ENCODE results near the gene TEF. TPM values are rescaled to one million over a fixed set of nuclear protein-coding genes. Genes with fewer than 3 reads are reported as not detected.
"Not testable (repeated sequence)": the region's sequence is repeated elsewhere in the genome, so short reads cannot be mapped to it uniquely, and the experiment has no call there.

Gene TEF
- polyA plus RNA-seq, 1 donor, result 5.6 TPM

GRCh38 chr22:41417622-41418390 is 36.1 kb downstream of the TEF start:
- WGBS (ENCODE audit: insufficient coverage, low lambda C conversion rate), result no CpG with 5 or more reads among the region's 13 CpGs
- no peak overlapping the region for H3K4me3 ChIP-seq (ENCODE audit: low read length)
- H3K27ac ChIP-seq (ENCODE audit: low read length), result no peak overlapping the region
- no peaks in the 10 kb centered on the region for H3K36me3 ChIP-seq (ENCODE audit: control insufficient read depth, insufficient read depth, low read length)
- H3K27me3 ChIP-seq (ENCODE audit: control insufficient read depth, insufficient read depth, low read length), result no peaks in the 10 kb centered on the region
- no peak for DNase-seq
- H3K9me3 ChIP-seq (ENCODE audit: control insufficient read depth, low read depth, low read length), result no peaks in the 10 kb centered on the region
- H3K4me1 ChIP-seq (ENCODE audit: control insufficient read depth, insufficient read depth, low read length), result peaks cover 15% of the 10 kb centered on the region

GRCh38 chr22:41418717-41419116 is 37.0 kb downstream of the TEF start:
- H3K4me1 ChIP-seq (ENCODE audit: control insufficient read depth, insufficient read depth, low read length), result peaks cover 13% of the 10 kb centered on the region
- no peak overlapping the region for H3K27ac ChIP-seq (ENCODE audit: low read length)
- H3K4me3 ChIP-seq (ENCODE audit: low read length), result no peak overlapping the region
- H3K9me3 ChIP-seq (ENCODE audit: control insufficient read depth, low read depth, low read length), result no peaks in the 10 kb centered on the region
- no peaks in the 10 kb centered on the region for H3K27me3 ChIP-seq (ENCODE audit: control insufficient read depth, insufficient read depth, low read length)
- DNase-seq, result no peak
- WGBS (ENCODE audit: insufficient coverage, low lambda C conversion rate), result no CpG with 5 or more reads among the region's 9 CpGs
- no peaks in the 10 kb centered on the region for H3K36me3 ChIP-seq (ENCODE audit: control insufficient read depth, insufficient read depth, low read length)

GRCh38 chr22:41425660-41426365 is 44.1 kb downstream of the TEF start:
- Histone ChIP-seq H3K27me3 (ENCODE audit: control insufficient read depth, insufficient read depth, low read length) (no peaks in the 10 kb centered on the region), H3K9me3 (ENCODE audit: control insufficient read depth, low read depth, low read length) (no peaks in the 10 kb centered on the region), H3K4me3 (ENCODE audit: low read length) (no peak overlapping the region), H3K27ac (ENCODE audit: low read length) (no peak overlapping the region), H3K36me3 (ENCODE audit: control insufficient read depth, insufficient read depth, low read length) (peaks cover 20% of the 10 kb centered on the region), H3K4me1 (ENCODE audit: control insufficient read depth, insufficient read depth, low read length) (no peaks in the 10 kb centered on the region)
- no peak for DNase-seq
- WGBS (ENCODE audit: insufficient coverage, low lambda C conversion rate), result no CpG with 5 or more reads among the region's 9 CpGs

GRCh38 chr22:41429232-41429950 is 47.6 kb downstream of the TEF start:
- WGBS (ENCODE audit: insufficient coverage, low lambda C conversion rate), result 91% methylated on average over 2 of the region's 13 CpGs
- Histone ChIP-seq H3K36me3 (ENCODE audit: control insufficient read depth, insufficient read depth, low read length) (peaks cover 41% of the 10 kb centered on the region), H3K27me3 (ENCODE audit: control insufficient read depth, insufficient read depth, low read length) (no peaks in the 10 kb centered on the region), H3K9me3 (ENCODE audit: control insufficient read depth, low read depth, low read length) (no peaks in the 10 kb centered on the region), H3K4me3 (ENCODE audit: low read length) (no peak overlapping the region), H3K27ac (ENCODE audit: low read length) (no peak overlapping the region), H3K4me1 (ENCODE audit: control insufficient read depth, insufficient read depth, low read length) (no peaks in the 10 kb centered on the region)
- no peak for DNase-seq

- WGBS (ENCODE audit: insufficient coverage, low lambda C conversion rate), result no CpG with 5 or more reads among the region's 8 CpGs
- no peak overlapping the region for H3K27ac ChIP-seq (ENCODE audit: low read length)
- no peak overlapping the region for H3K4me3 ChIP-seq (ENCODE audit: low read length)
- no peaks in the 10 kb centered on the region for H3K9me3 ChIP-seq (ENCODE audit: control insufficient read depth, low read depth, low read length)
- no peaks in the 10 kb centered on the region for H3K27me3 ChIP-seq (ENCODE audit: control insufficient read depth, insufficient read depth, low read length)
- DNase-seq, result no peak
- peaks cover 43% of the 10 kb centered on the region for H3K36me3 ChIP-seq (ENCODE audit: control insufficient read depth, insufficient read depth, low read length)
- no peaks in the 10 kb centered on the region for H3K4me1 ChIP-seq (ENCODE audit: control insufficient read depth, insufficient read depth, low read length)
Measured at GRCh38 chr22:41429951-41430332, 48.2 kb downstream of the TEF start.

GRCh38 chr22:41431656-41432055 is 49.9 kb downstream of the TEF start:
- no peak overlapping the region for H3K4me3 ChIP-seq (ENCODE audit: low read length)
- H3K27ac ChIP-seq (ENCODE audit: low read length), result no peak overlapping the region
- no peaks in the 10 kb centered on the region for H3K9me3 ChIP-seq (ENCODE audit: control insufficient read depth, low read depth, low read length)
- H3K36me3 ChIP-seq (ENCODE audit: control insufficient read depth, insufficient read depth, low read length), result peaks cover 53% of the 10 kb centered on the region
- H3K27me3 ChIP-seq (ENCODE audit: control insufficient read depth, insufficient read depth, low read length), result no peaks in the 10 kb centered on the region
- H3K4me1 ChIP-seq (ENCODE audit: control insufficient read depth, insufficient read depth, low read length), result no peaks in the 10 kb centered on the region
- no peak for DNase-seq
- WGBS (ENCODE audit: insufficient coverage, low lambda C conversion rate), result no CpG with 5 or more reads among the region's 6 CpGs

GRCh38 chr22:41433480-41433879 is 51.7 kb downstream of the TEF start:
- H3K4me3 ChIP-seq (ENCODE audit: low read length); H3K27me3 ChIP-seq (ENCODE audit: control insufficient read depth, insufficient read depth, low read length); H3K9me3 ChIP-seq (ENCODE audit: control insufficient read depth, low read depth, low read length); H3K4me1 ChIP-seq (ENCODE audit: control insufficient read depth, insufficient read depth, low read length); DNase-seq; H3K27ac ChIP-seq (ENCODE audit: low read length): not testable (repeated sequence)
- H3K36me3 ChIP-seq (ENCODE audit: control insufficient read depth, insufficient read depth, low read length), result peaks cover 59% of the 10 kb centered on the region
- WGBS (ENCODE audit: insufficient coverage, low lambda C conversion rate), result no CpG with 5 or more reads among the region's 1 CpG

- H3K4me3 ChIP-seq (ENCODE audit: low read length); DNase-seq; H3K27me3 ChIP-seq (ENCODE audit: control insufficient read depth, insufficient read depth, low read length); H3K4me1 ChIP-seq (ENCODE audit: control insufficient read depth, insufficient read depth, low read length); H3K9me3 ChIP-seq (ENCODE audit: control insufficient read depth, low read depth, low read length); H3K27ac ChIP-seq (ENCODE audit: low read length): not testable (repeated sequence)
- WGBS (ENCODE audit: insufficient coverage, low lambda C conversion rate), result no CpG with 5 or more reads among the region's 5 CpGs
- H3K36me3 ChIP-seq (ENCODE audit: control insufficient read depth, insufficient read depth, low read length), result peaks cover 69% of the 10 kb centered on the region
Measured at GRCh38 chr22:41434361-41435003, 52.7 kb downstream of the TEF start.

GRCh38 chr22:41435560-41435959 is 53.8 kb downstream of the TEF start:
- H3K4me3 ChIP-seq (ENCODE audit: low read length), result no peak overlapping the region
- no peaks in the 10 kb centered on the region for H3K27me3 ChIP-seq (ENCODE audit: control insufficient read depth, insufficient read depth, low read length)
- H3K27ac ChIP-seq (ENCODE audit: low read length), result no peak overlapping the region
- no peaks in the 10 kb centered on the region for H3K4me1 ChIP-seq (ENCODE audit: control insufficient read depth, insufficient read depth, low read length)
- H3K36me3 ChIP-seq (ENCODE audit: control insufficient read depth, insufficient read depth, low read length), result peaks cover 77% of the 10 kb centered on the region
- H3K9me3 ChIP-seq (ENCODE audit: control insufficient read depth, low read depth, low read length), result no peaks in the 10 kb centered on the region
- no peak for DNase-seq
- WGBS (ENCODE audit: insufficient coverage, low lambda C conversion rate), result no CpG with 5 or more reads among the region's 4 CpGs

All from large intestine (tissue), 3 donors.